ENCODE measurements around the gene PHLPP2.

The PHLPP2 gene

GRCh38 chr16:71746442-71747046, 22.0 kb upstream of the PHLPP2 start:
- TF ChIP-seq, protein P1, sequence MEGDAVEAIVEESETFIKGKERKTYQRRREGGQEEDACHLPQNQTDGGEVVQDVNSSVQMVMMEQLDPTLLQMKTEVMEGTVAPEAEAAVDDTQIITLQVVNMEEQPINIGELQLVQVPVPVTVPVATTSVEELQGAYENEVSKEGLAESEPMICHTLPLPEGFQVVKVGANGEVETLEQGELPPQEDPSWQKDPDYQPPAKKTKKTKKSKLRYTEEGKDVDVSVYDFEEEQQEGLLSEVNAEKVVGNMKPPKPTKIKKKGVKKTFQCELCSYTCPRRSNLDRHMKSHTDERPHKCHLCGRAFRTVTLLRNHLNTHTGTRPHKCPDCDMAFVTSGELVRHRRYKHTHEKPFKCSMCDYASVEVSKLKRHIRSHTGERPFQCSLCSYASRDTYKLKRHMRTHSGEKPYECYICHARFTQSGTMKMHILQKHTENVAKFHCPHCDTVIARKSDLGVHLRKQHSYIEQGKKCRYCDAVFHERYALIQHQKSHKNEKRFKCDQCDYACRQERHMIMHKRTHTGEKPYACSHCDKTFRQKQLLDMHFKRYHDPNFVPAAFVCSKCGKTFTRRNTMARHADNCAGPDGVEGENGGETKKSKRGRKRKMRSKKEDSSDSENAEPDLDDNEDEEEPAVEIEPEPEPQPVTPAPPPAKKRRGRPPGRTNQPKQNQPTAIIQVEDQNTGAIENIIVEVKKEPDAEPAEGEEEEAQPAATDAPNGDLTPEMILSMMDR (IDR thresholded peaks at IDR 0.05) = peak; percentile 58 to 70
- H3K36me3 ChIP-seq = peaks cover 69 to 81% (median 71%) of the 10 kb centered on the region in 3 donors
- intact Hi-C loops (cut with DNase I; ENCODE audit: low total_unique reads) = loop anchor here (10.0 kb wide), 1 partner anchor 52 kb away; no protein-coding TSS in a partner anchor

GRCh38 chr16:71738855-71739254, 14.4 kb upstream of the PHLPP2 start:
- intact Hi-C loops (cut with DNase I; ENCODE audit: low total_unique reads) = no loop called here
- no peak for DNase-seq
- H3K9me3 ChIP-seq = no peaks in the 10 kb centered on the region
- H3K27me3 ChIP-seq = no peaks in the 10 kb centered on the region
- no peaks in the 10 kb centered on the region for H3K4me1 ChIP-seq
- TF ChIP-seq, protein P1 (IDR thresholded peaks at IDR 0.05) = no peak
- no peak overlapping the region for H3K27ac ChIP-seq
- peaks cover 63 to 75% (median 69%) of the 10 kb centered on the region in 3 donors for H3K36me3 ChIP-seq
- no peak overlapping the region for H3K4me3 ChIP-seq

More at GRCh38 chr16:71746442-71747046, 22.0 kb upstream of the PHLPP2 start:
- Histone ChIP-seq H3K4me3 (no peak overlapping the region), H3K27me3 (no peaks in the 10 kb centered on the region), H3K4me1 (no peaks in the 10 kb centered on the region), H3K9me3 (no peaks in the 10 kb centered on the region), H3K27ac (no peak overlapping the region)
- no peak for DNase-seq

GRCh38 chr16:71737501-71737900, 13.0 kb upstream of the PHLPP2 start:
- H3K27me3 ChIP-seq = no peaks in the 10 kb centered on the region
- intact Hi-C loops (cut with DNase I; ENCODE audit: low total_unique reads) = no loop called here
- no peak for DNase-seq
- TF ChIP-seq, protein P1 (IDR thresholded peaks at IDR 0.05) = no peak
- H3K36me3 ChIP-seq = peaks cover 62 to 75% (median 68%) of the 10 kb centered on the region in 3 donors
- no peaks in the 10 kb centered on the region for H3K9me3 ChIP-seq
- H3K4me1 ChIP-seq = no peaks in the 10 kb centered on the region
- H3K27ac ChIP-seq = no peak overlapping the region
- no peak overlapping the region for H3K4me3 ChIP-seq

DNA sequence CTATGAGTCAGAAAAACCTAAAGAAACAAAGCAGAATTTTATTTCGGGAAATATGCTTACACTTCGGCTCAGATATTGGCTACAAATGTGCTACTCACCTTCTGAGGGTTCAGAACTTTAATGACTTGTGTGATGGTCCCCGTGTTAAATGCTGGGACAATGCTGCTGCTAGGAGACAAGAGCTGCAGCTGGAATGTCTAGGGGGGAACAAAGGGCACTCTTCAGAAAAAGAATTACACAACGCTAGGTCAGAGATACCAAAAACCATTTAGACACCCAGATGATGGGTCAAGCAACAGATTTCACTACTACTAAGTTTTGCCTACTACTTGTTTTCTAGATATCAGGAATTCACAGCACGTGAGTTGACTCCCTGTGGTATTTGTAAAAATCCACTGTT, 10.0 kb upstream of the PHLPP2 start:
- H3K9me3 ChIP-seq = no peaks in the 10 kb centered on the region
- no peak for DNase-seq
- H3K4me1 ChIP-seq = no peaks in the 10 kb centered on the region
- no peak overlapping the region for H3K4me3 ChIP-seq
- TF ChIP-seq, protein P1 (IDR thresholded peaks at IDR 0.05) = no peak
- intact Hi-C loops (cut with DNase I; ENCODE audit: low total_unique reads) = no loop called here
- H3K27ac ChIP-seq = no peak overlapping the region
- H3K27me3 ChIP-seq = no peaks in the 10 kb centered on the region
- peaks cover 56 to 81% (median 64%) of the 10 kb centered on the region in 3 donors for H3K36me3 ChIP-seq

DNA sequence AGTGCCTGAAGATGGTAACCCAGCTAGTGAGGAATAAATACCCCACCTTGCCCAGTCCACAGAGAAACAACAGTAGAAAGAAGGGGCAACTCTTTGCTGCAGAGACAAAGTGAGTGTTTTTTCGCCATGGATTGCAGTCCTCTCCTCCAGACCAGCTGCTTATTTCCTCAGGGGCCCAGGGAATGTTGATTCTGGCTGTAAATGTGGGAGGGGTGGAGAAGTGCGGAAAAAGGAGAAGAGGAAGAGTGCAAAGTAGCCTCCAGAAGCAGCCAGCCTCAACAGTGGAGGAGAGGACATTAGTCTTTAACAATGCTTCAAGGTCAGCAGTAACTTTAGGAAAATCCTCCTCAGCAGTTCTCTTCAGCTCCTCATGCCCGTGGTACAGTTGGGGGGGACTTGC, 8.1 kb upstream of the PHLPP2 start:
- Histone ChIP-seq H3K4me3 (no peak overlapping the region), H3K27ac (no peak overlapping the region), H3K36me3 (peaks cover 37 to 63% (median 48%) of the 10 kb centered on the region in 3 donors), H3K9me3 (no peaks in the 10 kb centered on the region), H3K27me3 (no peaks in the 10 kb centered on the region), H3K4me1 (peaks cover 0 to 3% (median 0%) of the 10 kb centered on the region in 4 donors)
- TF ChIP-seq, protein P1 (IDR thresholded peaks at IDR 0.05) = no peak
- DNase-seq = no peak
- intact Hi-C loops (cut with DNase I; ENCODE audit: low total_unique reads) = no loop called here

Data from tibial artery (tissue), 4 donors.